Mesendoderm (in vitro differentiated cells): ENCODE results near the gene CHCHD3.
"Not testable (repeated sequence)": the region's sequence is repeated elsewhere in the genome, so short reads cannot be mapped to it uniquely, and the experiment has no call there.

Experiments
- DNase-seq: peaks from one replicate; pipeline ENCODE4 v3.0.0; 2013
- H2AK5ac ChIP-seq: 2 replicates; pipeline ENCODE4 v1.6.1; 2013; ENCODE audit warnings: low read length, inconsistent platforms
- H2BK120ac ChIP-seq: 2 replicates; pipeline ENCODE4 v1.6.1; 2013; ENCODE audit warnings: low read depth, mild to moderate bottlenecking, low read length, moderate library complexity, mixed read lengths
- H2BK15ac ChIP-seq: replicated peaks from 2 replicates; pipeline ENCODE4 v1.6.1; 2013; ENCODE audit warnings: low read depth, mild to moderate bottlenecking, moderate library complexity
- H2BK5ac ChIP-seq: 2 replicates; pipeline ENCODE4 v1.6.1; 2013; ENCODE audit warnings: low read length, inconsistent platforms
- H3K18ac ChIP-seq: 2 replicates; pipeline ENCODE4 v1.6.1; 2013; ENCODE audit warnings: mild to moderate bottlenecking, low read length, mixed read lengths
- H3K23ac ChIP-seq: one replicate; pipeline ENCODE4 v1.6.1; 2013; ENCODE audit warnings: low read length
- H3K27ac ChIP-seq: 2 replicates; pipeline ENCODE4 v1.5.1; 2013; ENCODE audit warnings: low read depth, mild to moderate bottlenecking, inconsistent platforms, low read length, moderate library complexity
- H3K27me3 ChIP-seq: 2 replicates; pipeline ENCODE4 v1.6.1; 2013; ENCODE audit warnings: low read length, control low read depth, mild to moderate bottlenecking, inconsistent platforms; ENCODE audit not compliant: insufficient read depth, poor library complexity
- H3K36me3 ChIP-seq: 2 replicates; pipeline ENCODE4 v1.6.1; 2013; ENCODE audit warnings: low read length, inconsistent platforms; ENCODE audit not compliant: control insufficient read depth, insufficient read depth
- H3K4ac ChIP-seq: one replicate; pipeline ENCODE4 v1.6.1; 2013; ENCODE audit warnings: low read depth, mild to moderate bottlenecking, low read length, moderate library complexity
- H3K4me1 ChIP-seq: 2 replicates; pipeline ENCODE4 v1.6.1; 2013; ENCODE audit warnings: low read depth, low read length, inconsistent platforms; ENCODE audit not compliant: control insufficient read depth
- H3K4me2 ChIP-seq: 2 replicates; pipeline ENCODE4 v1.6.1; 2013; ENCODE audit warnings: low read length
- H3K4me3 ChIP-seq: 2 replicates; pipeline ENCODE4 v1.5.1; 2013; ENCODE audit warnings: mild to moderate bottlenecking, low read length
- H3K56ac ChIP-seq: one replicate; pipeline ENCODE4 v1.6.1; 2013; ENCODE audit warnings: low read length
- H3K79me1 ChIP-seq: 2 replicates; pipeline ENCODE4 v1.6.1; 2013; ENCODE audit warnings: low read length, inconsistent platforms
- H3K79me2 ChIP-seq: 2 replicates; pipeline ENCODE4 v1.6.1; 2013; ENCODE audit warnings: mild to moderate bottlenecking, low read length; ENCODE audit not compliant: control insufficient read depth, insufficient read depth
- H3K9ac ChIP-seq: 2 replicates; pipeline ENCODE4 v1.6.1; 2013; ENCODE audit warnings: low read length, inconsistent platforms
- H4K5ac ChIP-seq: one replicate; pipeline ENCODE4 v1.6.1; 2013; ENCODE audit warnings: low read length
- H4K8ac ChIP-seq: one replicate; pipeline ENCODE4 v1.6.1; 2013; ENCODE audit warnings: low read depth, mild to moderate bottlenecking, control low read depth, low read length, moderate library complexity
- WGBS: extraction: QIAGEN DNeasy Blood & Tissue Kit; methylation state at CpG from one replicate; pipeline ENCODE4 v1.1.7; 2013; ENCODE audit warnings: low lambda C conversion rate, missing lambda C conversion rate; ENCODE audit not compliant: insufficient coverage; ENCODE audit errors: extremely low coverage; 5-methylcytosine and 5-hydroxymethylcytosine counted together

The CHCHD3 gene

DNA sequence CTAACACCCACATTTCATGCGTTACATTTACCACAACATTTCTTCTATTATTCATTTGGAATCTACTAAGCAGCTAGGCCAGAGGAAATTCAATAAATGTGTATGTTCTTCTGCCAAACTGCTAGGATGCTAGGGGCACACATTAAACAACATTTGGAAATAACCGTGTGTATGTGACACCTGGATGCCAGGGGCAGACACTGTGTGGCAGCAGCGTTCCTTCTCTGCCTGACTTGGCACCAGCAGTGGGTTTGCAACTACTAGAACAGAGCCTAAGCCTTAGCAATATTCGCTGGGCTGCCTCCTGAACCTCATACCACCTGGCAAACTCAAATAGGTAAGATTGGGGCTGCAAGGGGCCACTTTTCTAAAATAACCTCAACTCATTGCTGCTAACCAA, 182.1 kb downstream of the CHCHD3 start:
- Histone ChIP-seq H3K79me1 (peaks cover 2% of the 10 kb centered on the region), H3K23ac (no peak overlapping the region), H3K36me3 (no peaks in the 10 kb centered on the region), H2BK5ac (no peak overlapping the region), H3K4me3 (no peak overlapping the region), H2BK15ac (no peak overlapping the region), H3K4me1 (no peaks in the 10 kb centered on the region), H4K8ac (no peak overlapping the region), H3K79me2 (no peaks in the 10 kb centered on the region), H4K5ac (no peak overlapping the region), H2AK5ac (no peak overlapping the region), H3K56ac (no peak overlapping the region), H2BK120ac (no peak overlapping the region), H3K27ac (no peak overlapping the region), H3K27me3 (no peaks in the 10 kb centered on the region), H3K4me2 (no peak overlapping the region), H3K18ac (no peak overlapping the region), H3K9ac (no peak overlapping the region), H3K4ac (no peak overlapping the region)
- DNase-seq = no peak
- WGBS = no CpG with 5 or more reads among the region's 4 CpGs

- not testable (repeated sequence) for H3K18ac ChIP-seq, H2BK15ac ChIP-seq, DNase-seq, H3K56ac ChIP-seq, H3K4ac ChIP-seq, H3K27me3 ChIP-seq, H3K9ac ChIP-seq, H3K27ac ChIP-seq, H4K5ac ChIP-seq, H3K4me2 ChIP-seq, H3K4me3 ChIP-seq, H3K23ac ChIP-seq, H4K8ac ChIP-seq, H2BK120ac ChIP-seq, H3K36me3 ChIP-seq, H2AK5ac ChIP-seq, H3K4me1 ChIP-seq, H2BK5ac ChIP-seq, H3K79me2 ChIP-seq, H3K79me1 ChIP-seq
- no CpG with 5 or more reads among the region's 38 CpGs for WGBS
Observed at GRCh38 chr7:132898641-132899175, 183.2 kb downstream of the CHCHD3 start.

GRCh38 chr7:132897093-132897687, 184.7 kb downstream of the CHCHD3 start:
- H2AK5ac ChIP-seq = no peak overlapping the region
- no peak overlapping the region for H4K5ac ChIP-seq
- H3K36me3 ChIP-seq = no peaks in the 10 kb centered on the region
- H4K8ac ChIP-seq = no peak overlapping the region
- H3K79me2 ChIP-seq = no peaks in the 10 kb centered on the region
- no peaks in the 10 kb centered on the region for H3K27me3 ChIP-seq
- H3K4me1 ChIP-seq = no peaks in the 10 kb centered on the region
- H3K23ac ChIP-seq = no peak overlapping the region
- H3K4ac ChIP-seq = no peak overlapping the region
- DNase-seq = no peak
- no peak overlapping the region for H2BK120ac ChIP-seq
- H3K9ac ChIP-seq = no peak overlapping the region
- no peak overlapping the region for H3K18ac ChIP-seq
- no peak overlapping the region for H3K4me3 ChIP-seq
- no peak overlapping the region for H2BK15ac ChIP-seq
- no peak overlapping the region for H3K27ac ChIP-seq
- no peak overlapping the region for H3K4me2 ChIP-seq
- H3K56ac ChIP-seq = no peak overlapping the region
- peaks cover 2% of the 10 kb centered on the region for H3K79me1 ChIP-seq
- WGBS = no CpG with 5 or more reads among the region's 3 CpGs
- H2BK5ac ChIP-seq = no peak overlapping the region

DNA sequence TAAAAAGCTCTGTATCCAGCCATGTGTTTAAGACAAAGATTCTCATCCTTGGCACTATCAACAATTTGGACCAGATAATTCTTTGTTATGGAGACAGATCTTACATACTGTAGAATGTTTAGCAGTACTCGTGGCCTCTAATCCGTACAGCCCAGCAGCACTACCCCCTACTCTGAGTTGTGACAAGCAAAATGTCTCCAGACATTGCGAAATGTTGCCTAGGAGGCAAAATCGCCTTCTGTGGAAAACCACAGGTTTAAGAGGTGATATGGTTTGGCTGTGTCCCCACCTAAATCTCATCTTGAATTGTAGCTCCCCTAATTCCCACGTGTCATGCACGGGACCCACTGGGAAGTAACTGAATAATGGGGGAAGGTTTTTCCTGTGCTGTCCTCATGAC, 186.7 kb downstream of the CHCHD3 start:
- H3K27ac ChIP-seq = no peak overlapping the region
- no peaks in the 10 kb centered on the region for H3K27me3 ChIP-seq
- no peak overlapping the region for H3K56ac ChIP-seq
- H2BK15ac ChIP-seq = no peak overlapping the region
- H3K9ac ChIP-seq = no peak overlapping the region
- H3K23ac ChIP-seq = no peak overlapping the region
- H3K36me3 ChIP-seq = no peaks in the 10 kb centered on the region
- H2BK5ac ChIP-seq = no peak overlapping the region
- H3K18ac ChIP-seq = no peak overlapping the region
- H4K8ac ChIP-seq = no peak overlapping the region
- peaks cover 2% of the 10 kb centered on the region for H3K79me1 ChIP-seq
- no peak for DNase-seq
- no peaks in the 10 kb centered on the region for H3K79me2 ChIP-seq
- WGBS = no CpG with 5 or more reads among the region's 6 CpGs
- no peak overlapping the region for H3K4me3 ChIP-seq
- no peak overlapping the region for H2BK120ac ChIP-seq
- no peaks in the 10 kb centered on the region for H3K4me1 ChIP-seq
- no peak overlapping the region for H4K5ac ChIP-seq
- no peak overlapping the region for H3K4ac ChIP-seq
- no peak overlapping the region for H3K4me2 ChIP-seq
- H2AK5ac ChIP-seq = no peak overlapping the region

DNA sequence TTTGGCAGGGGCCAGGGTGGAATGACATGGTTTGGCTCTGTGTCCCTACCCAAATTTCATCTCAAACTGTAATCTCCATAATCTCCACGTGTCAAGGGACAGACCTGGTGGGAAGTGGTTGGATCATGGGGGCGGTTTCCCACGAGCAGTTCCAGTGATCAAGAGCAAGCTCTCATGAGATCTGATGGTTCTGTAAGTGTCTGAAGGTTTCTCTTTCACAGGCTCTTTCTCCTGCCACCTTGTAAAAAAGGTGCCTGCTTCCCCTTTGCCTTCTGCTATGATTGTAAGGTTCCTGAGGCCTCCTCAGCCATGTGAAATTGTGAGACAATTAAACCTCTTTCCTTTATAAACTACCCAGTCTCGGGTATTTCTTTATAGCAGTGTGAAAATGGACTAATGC, 188.3 kb downstream of the CHCHD3 start:
- H3K79me1 ChIP-seq = no peaks in the 10 kb centered on the region
- H3K4ac ChIP-seq = no peak overlapping the region
- H3K36me3 ChIP-seq = no peaks in the 10 kb centered on the region
- no peak overlapping the region for H2BK120ac ChIP-seq
- H2BK5ac ChIP-seq = no peak overlapping the region
- no peak overlapping the region for H2AK5ac ChIP-seq
- H4K8ac ChIP-seq = no peak overlapping the region
- H3K79me2 ChIP-seq = no peaks in the 10 kb centered on the region
- no peak overlapping the region for H3K4me2 ChIP-seq
- no peak overlapping the region for H3K23ac ChIP-seq
- DNase-seq = no peak
- no peak overlapping the region for H3K18ac ChIP-seq
- no peak overlapping the region for H3K56ac ChIP-seq
- WGBS = no CpG with 5 or more reads among the region's 4 CpGs
- H3K27ac ChIP-seq = no peak overlapping the region
- no peak overlapping the region for H2BK15ac ChIP-seq
- H3K9ac ChIP-seq = no peak overlapping the region
- no peaks in the 10 kb centered on the region for H3K27me3 ChIP-seq
- H3K4me1 ChIP-seq = no peaks in the 10 kb centered on the region
- H3K4me3 ChIP-seq = no peak overlapping the region
- H4K5ac ChIP-seq = no peak overlapping the region

- H3K18ac ChIP-seq, H3K36me3 ChIP-seq, DNase-seq, H2BK120ac ChIP-seq, H3K79me2 ChIP-seq, H3K79me1 ChIP-seq, H3K56ac ChIP-seq, H3K4me1 ChIP-seq, H2BK5ac ChIP-seq, H3K4ac ChIP-seq, H3K4me3 ChIP-seq, H3K23ac ChIP-seq, H4K5ac ChIP-seq, H3K4me2 ChIP-seq, H2BK15ac ChIP-seq, H3K9ac ChIP-seq, H2AK5ac ChIP-seq, H3K27me3 ChIP-seq, H4K8ac ChIP-seq, H3K27ac ChIP-seq: not testable (repeated sequence)
- WGBS = no CpG with 5 or more reads among the region's 4 CpGs
Observed at GRCh38 chr7:132892744-132893143, 189.1 kb downstream of the CHCHD3 start.
